C4-2B (cell line): Measurements from ENCODE around the gene PDSS2.

Experiments used
- CTCF ChIP-seq: fragments of 450-650 bp; conservative IDR thresholded peaks from 2 replicates; pipeline ENCODE4 v1.5.1; 2017; ENCODE audit warnings: mild to moderate bottlenecking
- ZFX ChIP-seq: fragments of 450-650 bp; IDR thresholded peaks from 2 replicates; pipeline ENCODE4 v1.6.1; 2017

GRCh38 chr6:107184435-107184834 lies 274.9 kb downstream of the PDSS2 start:
- TF ChIP-seq CTCF (no peak), ZFX (no peak)
